HG03457 (cell line): ENCODE results near the gene CSDE1.

Source experiments
- ATAC-seq: cut with Tn5 transposase; IDR thresholded peaks from one replicate; pipeline ENCODE4 v1.9.1; 2021; ENCODE audit warnings: moderate number of reproducible peaks; ENCODE audit not compliant: unreplicated experiment

CSDE1 gene

DNA sequence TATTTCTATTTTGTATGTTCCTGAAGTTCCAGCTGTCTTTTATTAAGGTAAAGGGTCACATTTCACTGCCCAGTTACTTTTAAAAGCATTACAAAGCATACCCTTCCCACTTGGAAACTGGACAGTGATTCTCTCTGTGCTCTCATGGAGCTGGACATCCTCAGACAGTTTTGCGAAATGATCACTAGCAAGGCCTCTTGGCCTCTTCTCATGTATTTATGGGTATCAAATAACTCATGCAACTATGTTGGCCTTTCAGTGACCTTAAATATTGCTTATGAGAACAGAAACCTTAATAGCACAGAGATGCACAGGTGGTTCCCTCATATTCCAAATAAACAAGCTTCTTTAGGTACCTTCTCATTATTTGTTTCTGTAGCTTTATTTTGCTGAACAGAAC lies 54.5 kb downstream of the CSDE1 start:
- no peak for ATAC-seq

DNA sequence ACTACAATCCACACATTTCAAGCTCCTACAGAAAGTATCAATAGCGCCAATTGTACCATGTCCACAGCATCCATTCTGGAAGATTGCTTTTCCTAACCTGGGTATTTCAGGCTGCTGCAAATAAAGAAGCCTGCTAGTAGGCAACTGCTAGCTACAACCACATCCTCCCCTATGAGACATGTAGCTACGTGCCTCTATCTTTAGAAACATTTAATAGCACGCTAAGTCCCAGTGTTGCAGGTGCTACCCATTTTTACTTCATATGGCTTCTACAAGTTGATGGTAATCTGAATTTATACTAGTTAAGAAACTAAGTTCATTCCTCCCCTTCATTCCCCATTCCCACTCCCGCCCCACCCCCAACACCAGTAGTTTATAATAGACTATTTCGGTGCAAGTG lies 55.0 kb downstream of the CSDE1 start:
- no peak for ATAC-seq

GRCh38 chr1:114701931-114702330 lies 55.9 kb downstream of the CSDE1 start:
- no peak for ATAC-seq

GRCh38 chr1:114700036-114700600 lies 57.7 kb downstream of the CSDE1 start:
- ATAC-seq = no peak

DNA sequence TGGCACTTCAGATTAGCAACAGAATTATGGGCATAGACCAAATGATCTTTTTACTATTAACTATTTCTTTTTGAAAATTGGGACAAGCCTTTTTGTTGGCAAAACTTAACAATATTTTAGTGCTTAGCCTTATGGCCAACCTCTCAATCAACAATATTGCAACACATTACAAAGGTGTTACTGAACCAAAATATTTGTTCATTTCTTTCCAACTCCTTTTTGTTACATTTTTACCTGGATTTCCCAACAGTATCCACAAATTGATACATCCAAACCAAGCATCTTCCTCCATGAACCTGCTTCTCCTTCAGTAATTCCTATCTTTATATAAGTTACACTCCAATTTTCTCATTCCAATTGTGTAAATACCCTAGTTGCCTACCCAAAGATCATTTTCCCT lies 61.0 kb downstream of the CSDE1 start:
- ATAC-seq = no peak

- ATAC-seq = no peak
Measured at GRCh38 chr1:114695430-114696058, 62.2 kb downstream of the CSDE1 start, which contains the start of gene AMPD1. TSS of gene AMPD1 (minus strand) at chr1:114695546. CDS start at chr1:114695471, 75 bp downstream.

- no peak for ATAC-seq
Measured at GRCh38 chr1:114694540-114695310, 63.1 kb downstream of the CSDE1 start.

GRCh38 chr1:114692947-114693346 lies 64.8 kb downstream of the CSDE1 start:
- ATAC-seq = no peak

GRCh38 chr1:114691061-114691460 lies 66.7 kb downstream of the CSDE1 start:
- ATAC-seq = no peak

GRCh38 chr1:114690148-114690547 lies 67.6 kb downstream of the CSDE1 start:
- ATAC-seq = no peak

DNA sequence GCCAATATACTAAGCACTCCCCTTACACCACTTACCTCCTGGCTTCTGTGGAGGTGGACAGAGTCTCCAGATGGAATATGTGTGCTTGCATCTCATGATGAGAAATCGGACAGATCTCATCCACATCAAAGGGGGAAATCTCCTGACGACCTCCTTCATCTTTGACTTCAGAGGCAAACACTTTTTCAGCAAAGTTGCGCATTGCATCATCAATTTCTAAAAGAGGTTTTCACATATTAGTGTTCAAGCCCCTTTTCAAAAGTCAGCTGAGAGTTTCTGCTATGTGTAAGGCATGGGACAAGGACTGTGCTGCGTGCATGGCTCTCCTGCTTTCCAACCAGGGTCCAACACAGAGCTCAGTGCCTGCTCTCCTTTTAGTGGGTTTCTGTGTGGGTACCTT lies 69.3 kb downstream of the CSDE1 start:
- no peak for ATAC-seq

GRCh38 chr1:114685851-114686250 lies 71.9 kb downstream of the CSDE1 start:
- ATAC-seq = no peak

- no peak for ATAC-seq
Measured at GRCh38 chr1:114677691-114678090, 80.1 kb downstream of the CSDE1 start.

DNA sequence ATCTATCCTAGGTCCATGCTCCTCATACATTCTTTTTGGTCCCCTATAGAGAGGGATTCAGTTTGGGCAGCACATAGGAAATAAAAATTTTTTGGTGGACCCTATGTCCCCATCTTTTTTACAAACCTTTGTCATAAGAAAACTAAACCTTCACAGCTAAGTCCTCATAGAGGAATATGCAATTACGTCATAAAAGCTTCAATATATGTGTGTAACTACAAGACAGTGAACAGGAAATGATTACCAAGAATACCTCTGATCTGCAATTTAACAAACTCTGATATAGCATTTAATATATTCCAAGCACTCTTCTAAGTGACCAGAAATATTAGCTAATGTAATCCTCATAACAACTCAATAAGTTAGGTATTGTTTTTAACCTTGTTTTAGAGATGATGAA lies 81.7 kb downstream of the CSDE1 start:
- no peak for ATAC-seq

GRCh38 chr1:114671939-114672275 lies 85.9 kb downstream of the CSDE1 start:
- no peak for ATAC-seq

GRCh38 chr1:114671011-114671938 lies 86.5 kb downstream of the CSDE1 start:
- ATAC-seq = no peak

GRCh38 chr1:114670083-114671010 lies 87.4 kb downstream of the CSDE1 start:
- peak; percentile 95 for ATAC-seq

DNA sequence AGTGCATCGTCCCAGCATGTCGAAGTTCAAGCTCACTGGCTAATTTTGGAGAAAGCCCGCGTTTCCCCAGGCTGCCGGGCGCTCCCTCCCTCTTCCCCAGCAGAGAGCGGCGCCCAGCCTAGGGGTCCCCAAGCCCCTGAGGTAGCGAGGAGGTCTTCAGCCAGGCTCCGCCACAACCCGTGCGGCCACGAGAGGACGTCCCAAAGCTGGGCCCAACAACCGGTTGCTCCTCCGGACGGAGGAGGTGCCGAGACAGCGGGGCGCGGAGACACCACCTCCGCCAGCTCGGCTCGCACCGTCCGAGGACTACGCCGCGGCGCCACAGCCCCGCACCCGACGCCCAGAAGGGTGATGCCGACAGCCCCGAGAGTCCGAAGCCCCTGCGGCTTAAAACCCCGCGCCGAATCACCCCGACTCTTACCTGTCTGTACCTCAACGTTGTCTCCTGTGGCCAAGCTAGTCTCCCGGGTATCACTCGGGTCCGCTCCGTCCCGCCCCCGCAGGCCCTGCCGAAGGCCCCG lies 88.2 kb downstream of the CSDE1 start, which contains the start of gene DENND2C:
Gene DENND2C (minus strand): TSS at position 488 of the 521 bp plus-strand sequence. CDS start 44,065 bp downstream, outside the sequence.
- peak; percentile 44 for ATAC-seq

- no peak for ATAC-seq
Measured at GRCh38 chr1:114668784-114669561, 88.8 kb downstream of the CSDE1 start.
